Stimulated activated CD4-positive, alpha-beta T cell treated with anti-CD3 and anti-CD28 coated beads, Interleukin-1b, Interleukin-23, amount 100 ng/mL, for 48 hours (primary cell): ENCODE results near the gene CCDC172.

Source experiments
- DNase-seq: peaks from one replicate; pipeline ENCODE4 v3.0.0-alpha.2; 2020

CCDC172 gene

DNA sequence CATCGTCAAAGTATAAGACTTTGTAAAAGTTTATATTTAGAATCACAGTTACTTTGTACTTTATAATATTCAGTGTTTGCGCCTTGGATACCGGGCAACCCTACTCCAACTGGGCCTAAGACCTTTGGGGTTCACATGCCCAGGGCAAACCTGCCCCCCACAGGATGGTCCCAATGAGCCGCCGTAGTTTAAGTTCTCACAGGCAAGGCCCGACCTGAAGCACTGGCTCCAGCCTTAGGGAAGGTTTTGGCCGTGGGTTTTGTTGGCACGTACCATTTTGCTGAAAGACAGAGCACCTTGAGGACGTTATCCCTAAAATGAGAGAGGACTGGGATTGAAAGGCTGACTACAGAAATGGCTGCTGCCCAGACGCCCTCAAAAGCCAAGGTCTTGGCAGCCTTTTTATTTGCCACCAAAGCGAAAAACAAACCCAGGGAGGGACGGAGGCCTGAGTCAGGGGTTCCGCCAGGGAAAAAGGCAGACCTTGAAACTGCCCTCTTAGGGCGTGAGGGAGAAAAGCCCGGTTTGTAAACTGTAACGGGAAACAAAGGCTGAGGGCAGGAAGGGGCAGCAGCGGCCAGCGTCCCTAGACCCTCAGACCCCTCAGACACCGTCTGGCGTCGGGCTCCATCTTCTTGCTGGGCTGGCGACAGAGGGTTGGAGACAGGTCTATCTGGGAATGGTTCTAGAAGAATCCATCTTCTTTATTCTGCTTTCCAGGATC lies at the start of gene CCDC172:
Gene CCDC172 (plus strand): TSS at position 222 of the 724 bp plus-strand sequence. CDS start 564 bp downstream, outside the sequence.
- no peak for DNase-seq

DNA sequence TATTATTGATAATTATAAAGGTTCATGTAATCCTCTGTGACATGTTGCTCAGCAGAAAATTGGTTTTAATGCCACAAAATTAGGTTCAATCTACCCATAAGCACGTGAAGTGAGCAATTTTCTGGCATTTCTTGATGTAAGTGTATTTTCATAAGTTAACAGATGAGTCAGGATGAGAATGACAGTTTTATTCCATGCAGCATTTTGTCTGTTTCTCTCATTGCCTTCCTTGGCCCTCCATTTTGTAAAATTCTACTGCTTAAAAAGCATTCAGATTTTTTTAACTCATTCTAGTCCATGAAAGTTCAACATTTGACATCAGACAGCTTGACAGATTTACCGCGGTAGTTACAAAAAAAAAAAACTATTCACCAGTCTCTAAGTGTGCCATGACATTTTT lies 47.3 kb upstream of the CCDC172 start:
- DNase-seq: no peak

GRCh38 chr10:116278846-116279245 lies 45.4 kb upstream of the CCDC172 start:
- no peak for DNase-seq

GRCh38 chr10:116281775-116282174 lies 42.5 kb upstream of the CCDC172 start:
- no peak for DNase-seq

- no peak for DNase-seq
Measured at GRCh38 chr10:116286626-116287200, 37.5 kb upstream of the CCDC172 start.

DNA sequence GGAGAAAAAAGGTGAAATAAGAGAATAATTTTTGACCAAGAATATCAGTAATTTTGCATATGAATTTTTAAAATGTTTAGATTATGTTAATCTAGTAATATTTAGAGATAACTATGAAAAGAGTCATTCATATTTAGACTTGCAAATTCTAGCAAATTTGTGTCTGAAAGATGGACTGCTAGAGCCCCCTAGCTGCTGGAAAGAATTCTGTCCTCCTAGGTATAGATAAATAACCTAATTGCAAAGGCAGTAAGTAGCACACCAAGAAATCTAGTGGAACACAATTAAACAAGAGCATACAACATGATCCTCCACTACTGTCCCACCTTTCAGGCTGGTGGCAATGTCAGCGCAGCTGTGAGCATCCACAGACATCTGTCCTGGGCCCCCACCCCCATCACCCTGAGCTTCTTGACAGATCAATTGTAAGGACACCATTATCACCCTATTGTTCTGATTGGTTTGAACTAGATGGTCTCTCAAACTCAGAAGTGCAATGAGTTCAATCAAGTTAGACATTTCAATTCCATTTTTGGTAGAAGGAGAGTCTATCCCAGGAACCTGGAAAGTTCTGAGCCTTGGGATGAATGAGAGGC lies 36.2 kb upstream of the CCDC172 start:
- no peak for DNase-seq

DNA sequence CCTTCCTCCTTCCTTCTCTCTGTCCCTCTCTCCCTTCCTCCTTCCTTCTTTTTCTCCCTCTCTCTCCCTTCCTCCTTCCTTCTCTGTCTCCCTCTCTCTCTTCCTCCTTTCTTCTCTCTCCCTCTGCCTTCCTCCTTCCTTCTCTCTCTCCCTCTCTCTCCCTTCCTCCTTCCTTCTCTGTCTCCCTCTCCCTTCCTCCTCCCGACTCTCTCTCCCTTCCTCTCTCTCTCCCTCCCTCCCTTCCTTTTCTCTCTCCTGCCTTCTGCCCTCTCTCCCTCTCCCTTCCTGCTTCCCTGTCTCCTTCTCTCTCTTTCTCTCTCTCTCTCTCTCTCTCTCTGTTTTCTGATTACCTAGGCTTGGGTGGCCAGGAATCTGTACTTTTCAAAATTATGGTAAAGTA lies 34.6 kb upstream of the CCDC172 start:
- DNase-seq: no peak

- no peak for DNase-seq
Measured at GRCh38 chr10:116292493-116292892, 31.8 kb upstream of the CCDC172 start.

DNA sequence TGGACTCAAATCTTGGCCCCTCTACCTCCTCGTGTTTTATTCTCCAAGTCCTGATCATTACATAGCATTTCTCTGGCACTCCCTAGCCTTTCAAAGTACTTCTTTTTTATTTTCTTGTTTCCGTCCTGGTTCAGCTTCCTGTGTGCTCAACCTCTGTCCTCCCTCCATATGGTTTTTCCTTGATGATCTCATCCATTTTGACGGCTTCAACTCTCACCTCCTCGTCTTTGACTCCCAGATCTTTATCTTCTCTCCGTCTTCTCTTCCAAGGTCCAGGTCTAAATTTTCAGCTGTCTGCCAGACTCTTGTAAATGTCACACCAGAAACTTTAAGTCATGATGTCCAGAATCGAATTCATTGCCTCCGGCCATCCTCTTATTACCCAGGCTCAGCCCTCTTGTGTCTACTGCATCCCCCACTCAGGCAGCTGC lies 27.9 kb upstream of the CCDC172 start:
- no peak for DNase-seq

DNA sequence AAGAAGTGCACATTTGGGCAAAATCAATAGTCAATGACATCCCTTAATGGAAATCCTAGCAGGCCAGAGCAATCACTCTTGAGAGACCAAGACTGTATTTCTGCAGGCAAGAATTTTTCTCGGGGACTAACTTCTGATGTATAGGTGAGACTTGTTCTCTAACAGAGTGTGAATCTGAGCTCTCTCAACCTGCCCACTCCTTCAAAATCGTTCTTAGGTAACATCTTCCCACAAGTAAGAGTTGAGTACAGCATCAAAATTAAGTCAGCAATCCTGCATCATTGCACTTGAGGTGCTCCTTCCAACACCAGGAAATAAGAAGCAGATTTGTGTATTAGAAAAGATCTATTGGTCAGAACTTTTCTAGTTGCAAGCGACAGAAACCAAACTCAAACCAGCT lies 25.7 kb upstream of the CCDC172 start:
- DNase-seq: no peak

GRCh38 chr10:116300542-116300941 lies 23.7 kb upstream of the CCDC172 start:
- no peak for DNase-seq

GRCh38 chr10:116304923-116305322 lies 19.3 kb upstream of the CCDC172 start:
- no peak for DNase-seq

DNA sequence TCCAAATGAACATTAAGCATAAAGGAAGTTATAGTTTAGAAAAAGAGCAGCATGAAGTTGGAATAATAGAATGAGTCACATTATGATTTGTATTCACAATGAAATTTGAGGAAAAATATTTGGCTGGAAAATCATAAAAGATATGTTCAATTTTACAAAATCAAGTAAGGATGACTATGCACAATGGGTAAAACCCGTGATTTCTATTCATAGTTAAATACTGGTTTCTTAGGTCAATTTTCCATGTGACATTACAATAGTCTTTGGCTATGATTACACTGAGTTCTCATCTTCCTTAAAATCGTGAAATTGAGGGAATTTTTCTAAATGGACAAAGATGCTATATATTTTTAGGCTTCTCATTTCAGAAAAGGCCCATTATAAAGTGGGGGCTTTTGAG lies 17.4 kb upstream of the CCDC172 start:
- DNase-seq: no peak

DNA sequence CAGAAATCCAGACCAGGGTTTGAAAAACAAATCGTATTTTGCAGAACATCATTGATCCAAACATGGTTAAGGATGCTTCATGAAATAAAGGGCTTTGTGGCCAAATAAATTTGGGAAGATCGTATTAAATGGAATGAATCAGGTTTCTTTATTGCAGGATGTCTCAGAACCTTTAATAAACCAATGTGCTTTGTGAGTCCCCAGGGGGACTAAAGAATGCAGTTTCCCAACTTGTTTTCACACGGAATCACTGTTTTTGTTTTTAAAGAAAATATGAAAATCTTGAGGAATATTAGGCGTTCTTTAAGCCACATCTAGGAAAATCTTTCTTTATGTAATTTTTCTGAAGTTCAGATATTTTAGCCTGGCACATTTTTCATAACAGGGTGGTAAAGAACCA lies 16.8 kb upstream of the CCDC172 start:
- DNase-seq: no peak

DNA sequence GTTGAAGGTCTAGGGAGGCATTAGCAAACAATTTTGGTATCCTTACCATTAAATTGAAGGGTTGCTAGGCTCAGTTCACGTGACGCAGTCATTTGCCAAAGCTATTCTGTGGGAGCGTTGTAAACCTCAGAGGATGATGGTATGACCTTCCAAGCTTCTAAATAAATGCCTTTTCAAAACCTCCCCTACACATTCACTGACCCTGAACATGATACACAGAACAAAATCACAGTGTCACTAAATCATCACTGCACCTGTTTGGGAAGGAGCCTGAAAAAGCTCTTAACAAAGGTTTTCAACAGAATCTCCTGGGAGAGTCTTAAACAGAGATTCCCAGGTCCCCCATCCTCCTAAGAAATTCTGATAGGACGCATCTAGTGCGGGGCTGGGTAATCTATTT lies 13.2 kb upstream of the CCDC172 start:
- no peak for DNase-seq

DNA sequence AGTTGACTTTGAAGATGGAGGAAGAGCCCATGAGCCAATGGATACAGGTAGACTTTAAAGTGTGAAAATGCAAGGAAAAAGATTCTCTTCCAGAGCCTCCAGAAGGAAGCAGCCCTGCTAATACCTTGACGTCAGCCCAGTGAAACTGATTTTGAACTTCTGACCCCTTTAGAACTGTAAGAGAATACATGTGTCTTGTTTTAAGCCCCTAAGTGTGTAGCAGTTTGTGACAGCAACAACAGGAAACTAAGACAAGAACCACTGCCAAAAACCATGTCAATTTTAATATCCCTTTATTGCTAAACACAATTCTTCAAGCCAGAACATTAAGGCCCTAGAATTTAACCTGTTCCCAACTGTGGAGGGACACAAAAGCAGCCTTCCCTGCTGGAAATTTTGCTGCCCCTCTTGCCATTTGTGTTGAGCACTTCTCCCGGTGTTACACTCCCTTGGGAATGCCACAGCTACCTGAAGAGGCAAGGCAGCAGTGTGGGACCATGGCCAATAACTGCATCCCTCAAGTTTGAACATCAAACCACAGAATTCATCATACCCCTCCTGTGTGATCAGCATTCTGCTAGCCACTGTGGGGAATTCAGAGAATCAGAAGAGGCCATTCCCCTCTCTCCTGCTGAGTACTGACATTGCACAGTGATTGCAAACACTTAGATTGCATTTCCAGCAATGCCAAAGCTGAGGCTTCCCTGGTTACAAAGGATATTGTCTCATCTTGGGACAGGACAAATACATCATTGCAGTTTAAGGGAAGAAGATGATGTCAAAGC lies 12.3 kb upstream of the CCDC172 start:
- DNase-seq: no peak

- DNase-seq: no peak
Measured at GRCh38 chr10:116312548-116312947, 11.7 kb upstream of the CCDC172 start.

GRCh38 chr10:116316503-116316902 lies 7.7 kb upstream of the CCDC172 start:
- DNase-seq: no peak

- no peak for DNase-seq
Measured at GRCh38 chr10:116324951-116325635, 845 bp downstream of the CCDC172 start.

GRCh38 chr10:116325987-116326386 lies 1.7 kb downstream of the CCDC172 start:
- no peak for DNase-seq

DNA sequence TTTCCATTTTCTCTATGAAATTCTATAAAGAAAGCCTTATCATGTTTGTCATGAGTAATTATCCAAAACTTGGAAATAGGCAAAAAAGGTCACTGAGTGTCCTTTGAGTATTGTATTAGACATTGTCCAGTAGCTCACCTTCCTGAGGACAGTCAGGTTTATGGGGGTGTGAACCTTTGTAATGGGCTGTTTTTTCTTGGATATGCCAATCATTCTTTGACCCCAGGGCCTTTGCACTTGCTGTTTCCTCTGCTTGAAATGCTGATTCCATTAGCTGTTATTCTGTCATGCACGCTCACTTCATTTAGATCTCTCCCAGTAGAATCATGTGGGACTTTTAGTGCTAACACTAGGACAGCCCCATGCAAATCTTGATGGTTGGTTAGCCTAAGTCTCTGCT lies 4.9 kb downstream of the CCDC172 start:
- no peak for DNase-seq

- DNase-seq: no peak
Measured at GRCh38 chr10:116331815-116332214, 7.6 kb downstream of the CCDC172 start.

DNA sequence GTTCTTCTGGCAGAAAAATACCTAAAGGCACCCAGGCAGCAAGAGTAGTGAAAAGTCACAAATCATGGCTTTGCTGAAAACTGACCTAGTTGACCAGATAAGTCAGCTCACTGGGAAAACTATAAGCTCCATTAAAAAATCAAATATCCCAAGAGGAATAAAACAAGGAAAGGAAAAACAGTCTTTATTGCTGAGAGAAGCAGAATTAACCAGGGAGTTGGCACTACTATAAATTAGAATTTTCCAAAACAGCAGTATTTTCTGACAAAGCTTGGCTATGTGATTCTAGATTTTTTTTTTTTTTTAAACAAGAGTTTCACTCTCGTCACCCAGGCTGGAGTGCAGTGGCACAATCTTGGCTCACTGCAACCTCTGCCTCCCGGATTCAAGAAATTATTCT lies 12.6 kb downstream of the CCDC172 start:
- no peak for DNase-seq
